Neuron (in vitro differentiated cells): ENCODE measurements around the gene PRTFDC1.

ENCODE experiments used
- H2AFZ ChIP-seq: one replicate; pipeline ENCODE4 v1.6.1; 2013; ENCODE audit warnings: low read depth, mild to moderate bottlenecking, inconsistent platforms, low read length, moderate library complexity
- H3K27me3 ChIP-seq: one replicate; pipeline ENCODE4 v1.6.1; 2013; ENCODE audit warnings: low read length; ENCODE audit not compliant: insufficient read depth
- H3K36me3 ChIP-seq: one replicate; pipeline ENCODE4 v1.6.1; 2013; ENCODE audit warnings: low read length; ENCODE audit not compliant: insufficient read depth
- H3K4me1 ChIP-seq: one replicate; pipeline ENCODE4 v1.6.1; 2013; ENCODE audit warnings: low read length; ENCODE audit not compliant: insufficient read depth
- H3K4me3 ChIP-seq: 2 replicates; pipeline ENCODE4 v1.5.1; 2013; ENCODE audit warnings: mild to moderate bottlenecking, low read length, moderate library complexity
- H3K9me3 ChIP-seq: one replicate; pipeline ENCODE4 v1.6.1; 2013; ENCODE audit warnings: low read length

Gene PRTFDC1

GRCh38 chr10:24865783-24866182 lies 86.6 kb downstream of the PRTFDC1 start:
- no peaks in the 10 kb centered on the region for H3K36me3 ChIP-seq
- H3K4me1 ChIP-seq, result peaks cover 14% of the 10 kb centered on the region
- H3K27me3 ChIP-seq, result no peaks in the 10 kb centered on the region
- no peak overlapping the region for H2AFZ ChIP-seq
- H3K4me3 ChIP-seq, result no peak overlapping the region
- H3K9me3 ChIP-seq, result no peaks in the 10 kb centered on the region

DNA sequence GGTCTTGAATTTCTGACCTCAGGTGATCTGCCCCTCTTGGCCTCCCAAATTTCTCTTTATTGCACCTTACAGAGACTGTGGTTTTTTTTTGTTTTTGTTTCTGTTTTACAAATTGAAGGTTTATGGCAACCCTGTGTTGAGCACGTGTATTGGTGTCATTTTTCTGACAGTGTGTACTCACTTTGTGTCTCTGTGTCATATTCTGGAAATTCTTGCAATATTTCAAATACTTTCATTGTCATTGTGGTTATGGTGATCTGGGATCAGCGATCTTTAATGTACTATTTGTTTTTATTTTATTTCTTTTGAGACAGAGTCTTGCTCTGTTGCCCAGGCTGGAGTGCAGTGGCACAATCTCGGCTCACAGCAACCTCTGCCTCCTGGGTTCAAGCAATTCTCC lies 89.8 kb downstream of the PRTFDC1 start:
- H3K4me1 ChIP-seq, result peaks cover 33% of the 10 kb centered on the region
- H3K36me3 ChIP-seq, result no peaks in the 10 kb centered on the region
- no peak overlapping the region for H3K4me3 ChIP-seq
- H3K27me3 ChIP-seq, result no peaks in the 10 kb centered on the region
- no peaks in the 10 kb centered on the region for H3K9me3 ChIP-seq
- H2AFZ ChIP-seq, result no peak overlapping the region

GRCh38 chr10:24858288-24859270 lies 93.8 kb downstream of the PRTFDC1 start:
- peaks cover 31% of the 10 kb centered on the region for H3K4me1 ChIP-seq
- H3K4me3 ChIP-seq, result no peak overlapping the region
- H3K36me3 ChIP-seq, result no peaks in the 10 kb centered on the region
- H3K27me3 ChIP-seq, result no peaks in the 10 kb centered on the region
- no peaks in the 10 kb centered on the region for H3K9me3 ChIP-seq
- peak overlapping the region; percentile 3 for H2AFZ ChIP-seq

- Histone ChIP-seq H3K4me1 (peaks cover 32% of the 10 kb centered on the region), H3K9me3 (no peaks in the 10 kb centered on the region), H3K27me3 (no peaks in the 10 kb centered on the region), H3K36me3 (no peaks in the 10 kb centered on the region), H3K4me3 (no peak overlapping the region), H2AFZ (no peak overlapping the region)
Measured at GRCh38 chr10:24857031-24857725, 95.2 kb downstream of the PRTFDC1 start.

DNA sequence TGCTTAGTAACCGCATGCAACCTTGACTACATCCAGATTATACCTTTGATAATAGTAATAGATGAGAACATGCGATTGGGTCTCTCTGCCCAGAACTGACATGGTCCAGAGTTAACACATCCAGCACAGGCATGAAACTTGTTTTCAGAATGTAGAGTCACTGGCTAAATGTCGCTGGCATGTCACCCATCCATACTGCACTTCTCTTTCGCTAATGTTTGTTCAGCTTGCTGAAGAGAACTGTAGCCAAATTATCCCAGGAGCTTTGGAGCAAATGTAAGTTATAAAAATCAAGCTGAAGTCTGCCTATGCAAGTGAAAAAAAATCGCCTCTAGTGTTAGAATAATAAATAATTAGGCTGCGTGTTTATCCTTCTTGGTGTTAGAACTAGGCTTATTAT lies 98.2 kb downstream of the PRTFDC1 start:
- Histone ChIP-seq H3K36me3 (no peaks in the 10 kb centered on the region), H3K4me3 (no peak overlapping the region), H3K4me1 (peaks cover 60% of the 10 kb centered on the region)

GRCh38 chr10:24853661-24854060 lies 98.7 kb downstream of the PRTFDC1 start:
- Histone ChIP-seq H3K4me3 (no peak overlapping the region), H3K27me3 (no peaks in the 10 kb centered on the region), H3K4me1 (peaks cover 58% of the 10 kb centered on the region), H2AFZ (no peak overlapping the region), H3K36me3 (no peaks in the 10 kb centered on the region), H3K9me3 (no peaks in the 10 kb centered on the region)

More for the DNA sequence above, 98.2 kb downstream of the PRTFDC1 start:
- no peaks in the 10 kb centered on the region for H3K9me3 ChIP-seq
- no peak overlapping the region for H2AFZ ChIP-seq
- no peaks in the 10 kb centered on the region for H3K27me3 ChIP-seq

- no peaks in the 10 kb centered on the region for H3K9me3 ChIP-seq
- H3K4me3 ChIP-seq, result no peak overlapping the region
- no peaks in the 10 kb centered on the region for H3K27me3 ChIP-seq
- peaks cover 58% of the 10 kb centered on the region for H3K4me1 ChIP-seq
- no peaks in the 10 kb centered on the region for H3K36me3 ChIP-seq
- no peak overlapping the region for H2AFZ ChIP-seq
Measured at GRCh38 chr10:24851629-24852028, 100.8 kb downstream of the PRTFDC1 start.

DNA sequence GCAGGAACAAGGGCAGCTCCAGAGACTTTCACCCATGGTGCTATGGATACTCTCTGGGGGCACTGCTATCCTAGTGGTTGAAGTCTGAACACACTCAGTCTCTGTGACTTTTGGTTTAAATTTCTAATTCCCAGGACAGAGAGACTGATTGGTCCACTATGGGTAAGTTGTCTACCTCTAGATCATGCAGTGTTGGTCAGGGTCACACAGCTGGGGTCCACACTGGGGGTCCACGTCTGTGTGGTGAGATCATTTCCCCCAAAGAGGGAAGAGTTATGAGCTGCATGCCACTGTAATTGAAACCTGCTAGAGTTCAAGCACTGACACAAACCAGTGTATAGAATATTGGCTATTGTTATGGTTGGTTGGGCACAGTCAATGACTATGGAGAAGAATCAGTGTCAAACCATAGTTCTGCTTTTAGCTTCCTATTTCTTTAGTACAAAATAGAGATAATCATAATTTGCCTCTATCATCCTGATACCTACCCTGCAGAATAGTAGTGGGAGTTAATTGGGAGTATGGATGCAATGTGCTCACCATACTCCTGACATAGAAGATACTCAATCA lies 101.6 kb downstream of the PRTFDC1 start:
- no peaks in the 10 kb centered on the region for H3K9me3 ChIP-seq
- peaks cover 56% of the 10 kb centered on the region for H3K4me1 ChIP-seq
- no peak overlapping the region for H2AFZ ChIP-seq
- no peaks in the 10 kb centered on the region for H3K27me3 ChIP-seq
- H3K4me3 ChIP-seq, result no peak overlapping the region
- H3K36me3 ChIP-seq, result no peaks in the 10 kb centered on the region

GRCh38 chr10:24849501-24850299 lies 102.7 kb downstream of the PRTFDC1 start:
- no peaks in the 10 kb centered on the region for H3K9me3 ChIP-seq
- H3K27me3 ChIP-seq, result no peaks in the 10 kb centered on the region
- H3K4me1 ChIP-seq, result peaks cover 56% of the 10 kb centered on the region
- peak overlapping the region; percentile 4 for H3K4me3 ChIP-seq
- H2AFZ ChIP-seq, result peak overlapping the region; percentile 36
- no peaks in the 10 kb centered on the region for H3K36me3 ChIP-seq

- Histone ChIP-seq H3K4me3 (peak overlapping the region; percentile 22), H3K4me1 (peaks cover 56% of the 10 kb centered on the region)
Measured at GRCh38 chr10:24849051-24849450, 103.4 kb downstream of the PRTFDC1 start.

DNA sequence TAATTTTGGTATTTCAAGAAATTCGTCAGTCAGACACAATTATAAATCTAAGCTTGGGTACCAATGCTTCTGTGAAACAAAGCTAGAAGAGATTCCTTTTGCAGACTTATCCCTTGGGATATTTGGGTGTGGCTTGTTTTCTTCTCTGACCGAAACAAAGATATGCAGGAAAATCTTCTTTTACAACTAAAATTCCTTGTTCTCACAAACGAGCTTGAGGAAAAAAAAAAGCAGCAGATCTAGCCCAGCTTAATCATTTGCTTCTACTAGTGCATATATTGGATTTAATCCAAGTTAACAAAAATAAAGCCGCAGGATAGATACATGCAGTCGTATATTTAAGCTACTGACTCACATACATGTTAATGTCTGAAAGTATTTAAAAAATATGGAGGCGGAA lies 104.2 kb downstream of the PRTFDC1 start:
- Histone ChIP-seq H3K9me3 (no peaks in the 10 kb centered on the region), H2AFZ (peak overlapping the region; percentile 18), H3K4me3 (no peak overlapping the region), H3K4me1 (peaks cover 56% of the 10 kb centered on the region), H3K27me3 (no peaks in the 10 kb centered on the region), H3K36me3 (no peaks in the 10 kb centered on the region)

More at GRCh38 chr10:24849051-24849450, 103.4 kb downstream of the PRTFDC1 start:
- H2AFZ ChIP-seq, result no peak overlapping the region
- no peaks in the 10 kb centered on the region for H3K27me3 ChIP-seq
- H3K36me3 ChIP-seq, result no peaks in the 10 kb centered on the region
- no peaks in the 10 kb centered on the region for H3K9me3 ChIP-seq
